ENCODE data around the gene RPL23. TPM values are rescaled to one million over a fixed set of nuclear protein-coding genes. Genes with fewer than 3 reads are reported as not detected.

RPL23 gene
- total and polyA plus RNA-seq, 8 donors = 89.8 to 3,359 (median 1,467) TPM

GRCh38 chr17:38890410-38890746 is 36.9 kb upstream of the RPL23 start:
- no peak for TF ChIP-seq EP300 (IDR thresholded peaks at IDR 0.05)
- TF ChIP-seq POLR2A (IDR thresholded peaks at IDR 0.05) = no peak
- TF ChIP-seq POLR2AphosphoS5 (IDR thresholded peaks at IDR 0.05) = no peak
- no peak for TF ChIP-seq CTCF (IDR thresholded peaks at IDR 0.05)
- peaks cover 48 to 100% (median 82%) of the 10 kb centered on the region in 4 donors for H3K4me1 ChIP-seq
- H3K9me3 ChIP-seq = no peaks in the 10 kb centered on the region
- WGBS, 5 donors = 30 to 59% (median 38%) methylated on average over 6 to 8 of the region's 8 CpGs
- no peak overlapping the region for H3K4me3 ChIP-seq
- DNase-seq = peak in 1 of 2 donors; percentile 13
- H3K27me3 ChIP-seq = no peaks in the 10 kb centered on the region
- H3K36me3 ChIP-seq = peaks cover 37 to 96% (median 90%) of the 10 kb centered on the region in 4 donors
- peak overlapping the region in 3 of 5 donors; percentile 37 to 49 (median 42) for H3K27ac ChIP-seq
- intact Hi-C loops (cut with DNase I; ENCODE audit: low total_unique reads) = no loop called here

DNA sequence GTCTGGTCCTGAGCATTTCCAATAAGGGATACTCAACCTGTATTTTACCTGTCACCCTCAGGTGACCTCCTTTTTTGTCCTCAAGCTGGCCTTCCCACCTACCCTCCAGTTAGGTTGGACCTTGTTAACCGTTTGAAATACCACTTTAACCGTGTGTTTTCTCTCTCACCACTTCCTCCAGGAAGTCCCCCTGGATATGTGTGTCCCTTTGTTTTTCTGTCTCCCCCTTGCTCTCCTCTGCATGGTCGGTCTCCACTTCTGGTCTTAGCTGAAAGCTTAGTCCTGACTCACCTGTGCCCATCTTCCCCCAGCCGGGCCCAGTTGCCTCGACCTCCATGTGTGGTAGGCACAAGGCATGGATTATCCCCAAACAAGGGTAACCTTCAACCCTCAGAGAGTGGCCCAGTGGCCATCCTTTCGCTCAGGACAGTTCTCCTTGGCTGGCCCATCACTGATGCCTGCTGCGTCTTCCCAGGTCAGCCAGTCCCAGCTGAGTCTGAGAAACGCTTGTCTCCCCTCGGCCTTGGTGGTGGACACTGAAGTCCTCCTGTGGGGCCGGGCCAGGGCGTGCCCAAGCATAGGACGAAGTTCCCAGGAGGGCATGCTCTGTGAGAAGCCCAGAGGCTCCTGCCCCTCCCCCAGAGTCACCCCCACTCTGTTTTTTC is 36.4 kb upstream of the RPL23 start:
- no peaks in the 10 kb centered on the region for H3K9me3 ChIP-seq
- TF ChIP-seq POLR2A (IDR thresholded peaks at IDR 0.05) (no peak), POLR2AphosphoS5 (IDR thresholded peaks at IDR 0.05) (no peak), EP300 (IDR thresholded peaks at IDR 0.05) (no peak), CTCF (IDR thresholded peaks at IDR 0.05) (no peak)
- H3K27ac ChIP-seq = peak overlapping the region in 3 of 5 donors; percentile 37 to 49 (median 42)
- H3K36me3 ChIP-seq = peaks cover 40 to 96% (median 91%) of the 10 kb centered on the region in 4 donors
- H3K4me3 ChIP-seq = no peak overlapping the region
- intact Hi-C loops (cut with DNase I; ENCODE audit: low total_unique reads) = no loop called here
- 65 to 81% (median 72%) methylated on average over 11 to 12 of the region's 12 CpGs for WGBS, 5 donors
- H3K27me3 ChIP-seq = no peaks in the 10 kb centered on the region
- H3K4me1 ChIP-seq = peaks cover 53 to 100% (median 86%) of the 10 kb centered on the region in 4 donors
- no peak for DNase-seq

- H3K27me3 ChIP-seq = no peaks in the 10 kb centered on the region
- TF ChIP-seq EP300 (IDR thresholded peaks at IDR 0.05) (no peak), POLR2AphosphoS5 (IDR thresholded peaks at IDR 0.05) (no peak), CTCF (IDR thresholded peaks at IDR 0.05) (no peak), POLR2A (IDR thresholded peaks at IDR 0.05) (no peak)
- H3K36me3 ChIP-seq = peaks cover 40 to 87% (median 83%) of the 10 kb centered on the region in 4 donors
- WGBS, 5 donors = 81 to 91% (median 86%) methylated on average over 9 of the region's 9 CpGs
- H3K4me1 ChIP-seq = peaks cover 58 to 100% (median 89%) of the 10 kb centered on the region in 4 donors
- intact Hi-C loops (cut with DNase I; ENCODE audit: low total_unique reads) = no loop called here
- no peak for DNase-seq
- no peak overlapping the region for H3K27ac ChIP-seq
- H3K4me3 ChIP-seq = no peak overlapping the region
- H3K9me3 ChIP-seq = no peaks in the 10 kb centered on the region
These were observed 35.3 kb upstream of the RPL23 start for GRCh38 chr17:38888842-38889241.

GRCh38 chr17:38886643-38887010 is 33.1 kb upstream of the RPL23 start:
- 37 to 61% (median 44%) methylated on average over 4 to 8 of the region's 8 CpGs for WGBS, 5 donors
- peak overlapping the region in 1 of 4 donors; percentile 11 for H3K4me3 ChIP-seq
- TF ChIP-seq POLR2A (IDR thresholded peaks at IDR 0.05) (no peak), EP300 (IDR thresholded peaks at IDR 0.05) (no peak), CTCF (IDR thresholded peaks at IDR 0.05) (no peak), POLR2AphosphoS5 (IDR thresholded peaks at IDR 0.05) (no peak)
- no peaks in the 10 kb centered on the region for H3K9me3 ChIP-seq
- H3K27ac ChIP-seq = peak overlapping the region in 3 of 5 donors; percentile 22 to 61 (median 40)
- intact Hi-C loops (cut with DNase I; ENCODE audit: low total_unique reads) = no loop called here
- peak in 1 of 2 donors; percentile 42 for DNase-seq
- H3K4me1 ChIP-seq = peaks cover 66 to 100% (median 92%) of the 10 kb centered on the region in 4 donors
- H3K27me3 ChIP-seq = no peaks in the 10 kb centered on the region
- peaks cover 26 to 86% (median 73%) of the 10 kb centered on the region in 4 donors for H3K36me3 ChIP-seq
